Trophoblast cell (in vitro differentiated cells and primary cell): Measurements from ENCODE around the gene B3GNT3.

Experiments
- DNase-seq, 2 donors: peaks; one replicate each; pipeline ENCODE4 v3.0.0-alpha.2; 2016
- H2AFZ ChIP-seq: 2 replicates; pipeline ENCODE4 v1.6.1; 2013; ENCODE audit warnings: low read length, moderate library complexity, mild to moderate bottlenecking; ENCODE audit not compliant: insufficient read depth, poor library complexity
- H2AK5ac ChIP-seq: 2 replicates; pipeline ENCODE4 v1.6.1; 2013; ENCODE audit warnings: mild to moderate bottlenecking, low read length
- H2BK120ac ChIP-seq: 2 replicates; pipeline ENCODE4 v1.6.1; 2013; ENCODE audit warnings: low read length, mild to moderate bottlenecking, moderate library complexity; ENCODE audit not compliant: insufficient read depth, poor library complexity
- H2BK12ac ChIP-seq: 2 replicates; pipeline ENCODE4 v1.6.1; 2013; ENCODE audit warnings: mild to moderate bottlenecking, low read length, moderate library complexity
- H2BK5ac ChIP-seq: 2 replicates; pipeline ENCODE4 v1.6.1; 2013; ENCODE audit warnings: low read length, low read depth, moderate library complexity, mild to moderate bottlenecking; ENCODE audit not compliant: poor library complexity
- H3K14ac ChIP-seq: 2 replicates; pipeline ENCODE4 v1.6.1; 2013; ENCODE audit warnings: mild to moderate bottlenecking, low read length
- H3K18ac ChIP-seq: 2 replicates; pipeline ENCODE4 v1.6.1; 2013; ENCODE audit warnings: mild to moderate bottlenecking, low read length
- H3K23ac ChIP-seq: 2 replicates; pipeline ENCODE4 v1.6.1; 2013; ENCODE audit warnings: low read length
- H3K27ac ChIP-seq: 2 replicates; pipeline ENCODE4 v1.5.1; 2013; ENCODE audit warnings: low read depth, mild to moderate bottlenecking, inconsistent platforms, low read length, moderate library complexity
- H3K27me3 ChIP-seq: 2 replicates; pipeline ENCODE4 v1.6.1; 2013; ENCODE audit warnings: inconsistent platforms, mild to moderate bottlenecking, low read length, moderate library complexity; ENCODE audit not compliant: insufficient read depth
- H3K36me3 ChIP-seq, 2 experiments: 1 replicate in 1 of 2; 2 replicates in 1 of 2; pipeline ENCODE4 v1.6.1; 2013; ENCODE audit warnings: low read length in 2 of 2, mild to moderate bottlenecking in 2 of 2, moderate library complexity in 1 of 2; ENCODE audit not compliant: insufficient read depth in 2 of 2, control insufficient read depth in 1 of 2
- H3K4ac ChIP-seq: 2 replicates; pipeline ENCODE4 v1.6.1; 2013; ENCODE audit warnings: low read depth, mild to moderate bottlenecking, low read length, moderate library complexity
- H3K4me1 ChIP-seq, 2 experiments: 1 replicate in 1 of 2; 2 replicates in 1 of 2; pipeline ENCODE4 v1.6.1; 2013; ENCODE audit warnings: low read length in 2 of 2, mild to moderate bottlenecking in 2 of 2, moderate library complexity in 1 of 2; ENCODE audit not compliant: insufficient read depth in 2 of 2, control insufficient read depth in 1 of 2
- H3K4me2 ChIP-seq: 2 replicates; pipeline ENCODE4 v1.6.1; 2013; ENCODE audit warnings: inconsistent platforms, mild to moderate bottlenecking, low read length, moderate library complexity
- H3K4me3 ChIP-seq: 2 replicates; pipeline ENCODE4 v1.5.1; 2013; ENCODE audit warnings: mild to moderate bottlenecking, low read depth, low read length, inconsistent platforms
- H3K79me1 ChIP-seq: one replicate; pipeline ENCODE4 v1.6.1; 2013; ENCODE audit warnings: low read length
- H3K79me2 ChIP-seq: 2 replicates; pipeline ENCODE4 v1.6.1; 2013; ENCODE audit warnings: low read length, mild to moderate bottlenecking; ENCODE audit not compliant: control insufficient read depth, insufficient read depth, poor library complexity
- H3K9ac ChIP-seq: 2 replicates; pipeline ENCODE4 v1.6.1; 2013; ENCODE audit warnings: mild to moderate bottlenecking, low read length
- H3K9me3 ChIP-seq: 2 replicates; pipeline ENCODE4 v1.6.1; 2013; ENCODE audit warnings: low read depth, mild to moderate bottlenecking, control low read depth, inconsistent platforms, low read length; ENCODE audit not compliant: insufficient read depth
- H4K12ac ChIP-seq: 2 replicates; pipeline ENCODE4 v1.6.1; 2013; ENCODE audit warnings: low read depth, mild to moderate bottlenecking, low read length, moderate library complexity
- H4K8ac ChIP-seq: 2 replicates; pipeline ENCODE4 v1.6.1; 2013; ENCODE audit warnings: low read depth, mild to moderate bottlenecking, low read length, moderate library complexity
- H4K91ac ChIP-seq: one replicate; pipeline ENCODE4 v1.6.1; 2013; ENCODE audit warnings: low read depth, mild to moderate bottlenecking, low read length, moderate library complexity
- WGBS: extraction: QIAGEN DNeasy Blood & Tissue Kit; methylation state at CpG from one replicate; pipeline ENCODE4 v1.1.7; 2013; ENCODE audit warnings: missing lambda C conversion rate; ENCODE audit not compliant: insufficient read length, insufficient coverage; ENCODE audit errors: extremely low coverage; 5-methylcytosine and 5-hydroxymethylcytosine counted together

Gene B3GNT3

GRCh38 chr19:17811681-17812080 is 16.7 kb downstream of the B3GNT3 start:
- Histone ChIP-seq H3K4me3 (no peak overlapping the region), H2AFZ (no peak overlapping the region), H3K36me3 (no peaks in the 10 kb centered on the region), H3K4ac (no peak overlapping the region), H3K18ac (no peak overlapping the region), H2AK5ac (no peak overlapping the region), H3K23ac (no peak overlapping the region), H2BK120ac (no peak overlapping the region), H3K27ac (no peak overlapping the region), H3K4me1 (no peaks in the 10 kb centered on the region), H3K27me3 (no peaks in the 10 kb centered on the region), H3K79me1 (no peaks in the 10 kb centered on the region), H3K4me2 (no peak overlapping the region), H4K91ac (no peak overlapping the region), H3K79me2 (no peaks in the 10 kb centered on the region), H4K12ac (no peak overlapping the region), H3K9me3 (no peaks in the 10 kb centered on the region), H4K8ac (no peak overlapping the region), H2BK5ac (no peak overlapping the region), H2BK12ac (no peak overlapping the region), H3K14ac (no peak overlapping the region), H3K9ac (no peak overlapping the region)
- no peak for DNase-seq
- WGBS = no CpG with 5 or more reads among the region's 20 CpGs

GRCh38 chr19:17812099-17812498 is 17.2 kb downstream of the B3GNT3 start:
- Histone ChIP-seq H3K4me2 (no peak overlapping the region), H3K23ac (no peak overlapping the region), H3K27me3 (no peaks in the 10 kb centered on the region), H2BK120ac (no peak overlapping the region), H4K8ac (no peak overlapping the region), H3K79me2 (no peaks in the 10 kb centered on the region), H3K9ac (no peak overlapping the region), H4K12ac (no peak overlapping the region), H3K18ac (no peak overlapping the region), H3K9me3 (no peaks in the 10 kb centered on the region), H3K4me1 (no peaks in the 10 kb centered on the region), H3K4ac (no peak overlapping the region), H2BK12ac (no peak overlapping the region), H3K27ac (no peak overlapping the region), H3K14ac (no peak overlapping the region), H3K36me3 (no peaks in the 10 kb centered on the region), H2BK5ac (no peak overlapping the region), H4K91ac (no peak overlapping the region), H2AFZ (no peak overlapping the region), H3K79me1 (no peaks in the 10 kb centered on the region), H2AK5ac (no peak overlapping the region), H3K4me3 (no peak overlapping the region)
- no peak for DNase-seq
- WGBS = no CpG with 5 or more reads among the region's 5 CpGs

- Histone ChIP-seq H3K79me2 (no peaks in the 10 kb centered on the region), H2AK5ac (no peak overlapping the region), H3K27ac (no peak overlapping the region), H3K36me3 (no peaks in the 10 kb centered on the region), H3K4me2 (no peak overlapping the region), H4K91ac (no peak overlapping the region), H4K8ac (no peak overlapping the region), H3K14ac (no peak overlapping the region), H3K9ac (no peak overlapping the region), H3K9me3 (peaks cover 3% of the 10 kb centered on the region), H2BK5ac (no peak overlapping the region), H3K4me1 (no peaks in the 10 kb centered on the region), H2BK120ac (no peak overlapping the region), H4K12ac (no peak overlapping the region), H2BK12ac (no peak overlapping the region), H3K18ac (no peak overlapping the region), H2AFZ (no peak overlapping the region), H3K23ac (no peak overlapping the region), H3K4me3 (no peak overlapping the region), H3K4ac (no peak overlapping the region), H3K27me3 (no peaks in the 10 kb centered on the region), H3K79me1 (no peaks in the 10 kb centered on the region)
- no CpG with 5 or more reads among the region's 13 CpGs for WGBS
- DNase-seq = no peak
Measured at GRCh38 chr19:17817668-17818363, 22.9 kb downstream of the B3GNT3 start.

- Histone ChIP-seq H3K79me1 (no peaks in the 10 kb centered on the region), H4K91ac (no peak within 1 kb of the TSS), H3K9ac (no peak within 1 kb of the TSS), H3K36me3 (no peaks in the 10 kb centered on the region), H3K79me2 (no peaks in the 10 kb centered on the region), H2AFZ (no peak within 1 kb of the TSS), H2AK5ac (no peak within 1 kb of the TSS), H3K23ac (no peak within 1 kb of the TSS), H4K8ac (no peak within 1 kb of the TSS), H3K27me3 (no peaks in the 10 kb centered on the region), H3K9me3 (peaks cover 3% of the 10 kb centered on the region), H3K14ac (no peak within 1 kb of the TSS), H2BK5ac (no peak within 1 kb of the TSS), H2BK12ac (no peak within 1 kb of the TSS), H3K4me2 (no peak within 1 kb of the TSS), H3K4me3 (no peak within 1 kb of the TSS), H3K4ac (no peak within 1 kb of the TSS), H3K4me1 (no peaks in the 10 kb centered on the region), H2BK120ac (no peak within 1 kb of the TSS), H3K27ac (no peak within 1 kb of the TSS), H3K18ac (no peak within 1 kb of the TSS), H4K12ac (no peak within 1 kb of the TSS)
- DNase-seq = no peak
- WGBS = no CpG with 5 or more reads among the region's 34 CpGs
Measured at GRCh38 chr19:17821190-17821589, 26.3 kb downstream of the B3GNT3 start, which contains the start of gene INSL3. INSL3 (minus strand) TSS chr19:17821519; CDS start chr19:17821506, 13 bp downstream.
